ENCODE measurements around the gene HNRNPAB.

DNA sequence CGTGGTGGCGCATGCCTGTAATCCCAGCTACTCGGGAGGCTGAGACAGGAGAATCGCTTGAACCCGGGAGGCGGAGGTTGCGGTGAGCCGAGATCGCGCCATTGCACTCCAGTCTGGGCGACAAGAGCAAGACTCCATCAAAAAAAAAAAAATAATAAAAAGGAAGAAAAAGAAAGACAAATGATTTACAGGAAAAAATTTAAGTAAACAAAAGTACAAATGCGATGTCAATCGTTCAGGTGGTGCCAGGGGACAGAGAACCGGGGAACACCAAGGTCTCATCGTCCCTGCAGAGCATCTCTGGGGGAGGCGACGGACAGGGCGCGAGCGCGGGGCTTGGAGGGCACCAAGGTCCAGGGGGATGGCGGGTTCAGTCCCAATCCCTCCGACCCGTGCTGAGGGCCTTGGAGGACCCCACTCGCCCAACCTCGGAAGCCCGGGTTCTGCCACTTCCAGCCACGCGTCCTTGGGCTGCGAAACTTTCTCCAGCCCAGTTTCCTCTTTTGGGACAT, 607 bp upstream of the HNRNPAB start:
- TF ChIP-seq, protein P1, sequence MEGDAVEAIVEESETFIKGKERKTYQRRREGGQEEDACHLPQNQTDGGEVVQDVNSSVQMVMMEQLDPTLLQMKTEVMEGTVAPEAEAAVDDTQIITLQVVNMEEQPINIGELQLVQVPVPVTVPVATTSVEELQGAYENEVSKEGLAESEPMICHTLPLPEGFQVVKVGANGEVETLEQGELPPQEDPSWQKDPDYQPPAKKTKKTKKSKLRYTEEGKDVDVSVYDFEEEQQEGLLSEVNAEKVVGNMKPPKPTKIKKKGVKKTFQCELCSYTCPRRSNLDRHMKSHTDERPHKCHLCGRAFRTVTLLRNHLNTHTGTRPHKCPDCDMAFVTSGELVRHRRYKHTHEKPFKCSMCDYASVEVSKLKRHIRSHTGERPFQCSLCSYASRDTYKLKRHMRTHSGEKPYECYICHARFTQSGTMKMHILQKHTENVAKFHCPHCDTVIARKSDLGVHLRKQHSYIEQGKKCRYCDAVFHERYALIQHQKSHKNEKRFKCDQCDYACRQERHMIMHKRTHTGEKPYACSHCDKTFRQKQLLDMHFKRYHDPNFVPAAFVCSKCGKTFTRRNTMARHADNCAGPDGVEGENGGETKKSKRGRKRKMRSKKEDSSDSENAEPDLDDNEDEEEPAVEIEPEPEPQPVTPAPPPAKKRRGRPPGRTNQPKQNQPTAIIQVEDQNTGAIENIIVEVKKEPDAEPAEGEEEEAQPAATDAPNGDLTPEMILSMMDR (IDR thresholded peaks at IDR 0.05; ENCODE audit: extremely low read depth in 1 of 2, insufficient read depth in 1 of 2, low read depth in 1 of 2, low read length in 2 of 2): no peak
- no peak for TF ChIP-seq POLR2A (IDR thresholded peaks at IDR 0.05; ENCODE audit: low read depth, low read length)
- no peak for TF ChIP-seq POLR2AphosphoS5 (IDR thresholded peaks at IDR 0.05; ENCODE audit: insufficient read depth, low read depth, low read length)
- TF ChIP-seq MYC (IDR thresholded peaks at IDR 0.05; ENCODE audit: low read depth, low read length): no peak
